Neural crest cell (in vitro differentiated cells): ENCODE results near the gene ZNF280C. TPM values are rescaled to one million over a fixed set of nuclear protein-coding genes. Genes with fewer than 3 reads are reported as not detected.

Experiments
- DNase-seq: peaks from one replicate; pipeline ENCODE4 v3.0.0; 2021; ENCODE audit warnings: low read depth, mixed read lengths, low spot score
- H3K27ac Mint-ChIP-seq: one replicate; pipeline ENCODE4 v1.8.0; 2021; ENCODE audit warnings: mild to moderate bottlenecking, mixed read lengths; ENCODE audit not compliant: unreplicated experiment
- H3K27me3 Mint-ChIP-seq: 2 replicates; pipeline ENCODE4 v1.8.0; 2021; ENCODE audit warnings: low read depth, mild to moderate bottlenecking, mixed read lengths
- H3K36me3 Mint-ChIP-seq: 2 replicates; pipeline ENCODE4 v1.8.0; 2021; ENCODE audit warnings: low read depth, mild to moderate bottlenecking, mixed read lengths
- H3K4me1 Mint-ChIP-seq: 2 replicates; pipeline ENCODE4 v1.8.0; 2021; ENCODE audit warnings: mixed read lengths
- H3K4me3 Mint-ChIP-seq: one replicate; pipeline ENCODE4 v1.8.0; 2021; ENCODE audit warnings: mild to moderate bottlenecking, mixed read lengths
- H3K9me3 Mint-ChIP-seq: 2 replicates; pipeline ENCODE4 v1.8.0; 2021; ENCODE audit warnings: mixed read lengths
- total RNA-seq: library from RNA; stranded (reverse); gene quantifications from 2 replicates; pipeline ENCODE4 v1.2.1, GENCODE V29; 2021
- TF ChIP-seq, protein P1 (sequence below): fragments of 200-600 bp; sonication (generic); conservative IDR thresholded peaks from 2 replicates; pipeline ENCODE4 v1.5.0; 2021; ENCODE audit warnings: antibody characterized with exemption, mild to moderate bottlenecking

ZNF280C gene
- total RNA-seq, 1 donor from 2014 or later = 21.8 TPM

DNA sequence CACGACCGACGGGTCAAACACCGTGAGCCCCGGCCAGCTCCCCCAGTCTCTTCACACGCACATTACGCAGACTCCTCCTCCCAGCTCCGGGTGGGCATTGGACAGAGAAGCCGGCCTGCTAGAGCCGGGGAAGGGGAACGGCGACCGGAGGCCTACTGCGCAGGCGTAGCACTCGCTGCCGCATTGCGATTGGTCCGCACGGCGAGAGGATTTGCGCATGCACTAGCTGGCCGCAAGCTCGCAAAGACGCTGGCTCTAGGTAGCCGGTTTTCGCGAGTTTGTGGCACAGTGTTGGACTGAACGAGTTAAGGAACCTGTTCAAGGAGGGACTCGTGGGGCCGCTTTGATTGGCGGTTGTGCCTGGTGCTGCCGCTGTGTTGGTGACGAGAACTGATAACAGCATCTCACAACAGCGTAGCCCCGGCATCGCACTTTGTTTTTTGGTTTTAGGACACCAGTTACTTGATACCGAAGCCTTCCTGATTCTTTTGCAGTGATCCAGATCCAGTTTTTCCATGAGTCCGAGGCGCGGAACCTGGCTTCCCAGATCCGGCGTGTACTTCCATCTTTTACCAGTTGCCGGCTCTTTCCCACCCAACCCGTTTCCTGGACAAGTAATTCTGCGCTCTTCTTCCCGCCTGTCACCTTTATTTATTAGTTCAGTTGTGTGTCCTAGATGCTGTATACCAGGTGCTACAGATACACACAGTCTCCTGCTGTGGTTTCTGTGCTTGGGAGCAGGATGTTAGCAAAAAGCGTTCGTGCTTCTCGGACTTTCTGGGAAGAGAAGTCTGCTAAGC lies 102.8 kb downstream of the ZNF280C start, which contains the start of gene AIFM1:
Gene AIFM1 (minus strand): TSS at position 139 of the 800 bp plus-strand sequence. CDS start 185 bp downstream, outside the sequence.
- H3K36me3 Mint-ChIP-seq = peaks cover 2% of the 10 kb centered on the region
- peak within 1 kb of the TSS; percentile 96 for H3K27ac Mint-ChIP-seq
- DNase-seq = peak; percentile 78
- no peaks in the 10 kb centered on the region for H3K27me3 Mint-ChIP-seq
- H3K4me3 Mint-ChIP-seq = peak within 1 kb of the TSS; percentile 91
- TF ChIP-seq, protein P1, sequence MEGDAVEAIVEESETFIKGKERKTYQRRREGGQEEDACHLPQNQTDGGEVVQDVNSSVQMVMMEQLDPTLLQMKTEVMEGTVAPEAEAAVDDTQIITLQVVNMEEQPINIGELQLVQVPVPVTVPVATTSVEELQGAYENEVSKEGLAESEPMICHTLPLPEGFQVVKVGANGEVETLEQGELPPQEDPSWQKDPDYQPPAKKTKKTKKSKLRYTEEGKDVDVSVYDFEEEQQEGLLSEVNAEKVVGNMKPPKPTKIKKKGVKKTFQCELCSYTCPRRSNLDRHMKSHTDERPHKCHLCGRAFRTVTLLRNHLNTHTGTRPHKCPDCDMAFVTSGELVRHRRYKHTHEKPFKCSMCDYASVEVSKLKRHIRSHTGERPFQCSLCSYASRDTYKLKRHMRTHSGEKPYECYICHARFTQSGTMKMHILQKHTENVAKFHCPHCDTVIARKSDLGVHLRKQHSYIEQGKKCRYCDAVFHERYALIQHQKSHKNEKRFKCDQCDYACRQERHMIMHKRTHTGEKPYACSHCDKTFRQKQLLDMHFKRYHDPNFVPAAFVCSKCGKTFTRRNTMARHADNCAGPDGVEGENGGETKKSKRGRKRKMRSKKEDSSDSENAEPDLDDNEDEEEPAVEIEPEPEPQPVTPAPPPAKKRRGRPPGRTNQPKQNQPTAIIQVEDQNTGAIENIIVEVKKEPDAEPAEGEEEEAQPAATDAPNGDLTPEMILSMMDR = no peak
- H3K4me1 Mint-ChIP-seq = peaks cover 33% of the 10 kb centered on the region
- no peaks in the 10 kb centered on the region for H3K9me3 Mint-ChIP-seq

DNA sequence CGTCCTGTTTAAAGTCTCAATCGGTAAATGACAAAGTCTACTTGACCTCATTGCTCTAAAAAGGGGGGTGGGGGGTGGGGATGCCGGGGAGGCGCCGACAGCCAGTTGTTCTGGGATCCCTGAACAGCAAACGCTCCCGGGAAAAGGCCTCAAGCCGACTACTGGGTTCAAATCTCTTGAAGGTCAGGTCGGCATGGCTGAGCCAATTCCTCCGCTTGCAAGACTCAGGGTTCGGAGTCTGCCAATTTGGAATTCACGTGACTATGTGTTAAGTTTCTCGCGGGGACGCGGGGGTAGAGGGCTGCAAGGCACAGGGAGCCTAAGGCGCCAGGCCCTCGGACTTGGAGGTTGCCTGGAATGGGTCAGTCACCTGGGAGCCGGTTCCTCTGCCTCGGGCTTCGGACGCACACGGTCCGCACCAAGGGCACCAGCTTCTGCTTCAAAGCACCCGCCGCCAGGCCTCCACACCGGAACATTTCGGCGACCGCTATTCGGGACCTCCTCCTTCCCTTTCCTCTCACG lies 103.5 kb downstream of the ZNF280C start:
- TF ChIP-seq, protein P1 = no peak
- H3K9me3 Mint-ChIP-seq = no peaks in the 10 kb centered on the region
- peak overlapping the region; percentile 91 for H3K4me3 Mint-ChIP-seq
- H3K36me3 Mint-ChIP-seq = peaks cover 3% of the 10 kb centered on the region
- peaks cover 27% of the 10 kb centered on the region for H3K4me1 Mint-ChIP-seq
- no peaks in the 10 kb centered on the region for H3K27me3 Mint-ChIP-seq
- H3K27ac Mint-ChIP-seq = peak overlapping the region; percentile 79
- DNase-seq = no peak

DNA sequence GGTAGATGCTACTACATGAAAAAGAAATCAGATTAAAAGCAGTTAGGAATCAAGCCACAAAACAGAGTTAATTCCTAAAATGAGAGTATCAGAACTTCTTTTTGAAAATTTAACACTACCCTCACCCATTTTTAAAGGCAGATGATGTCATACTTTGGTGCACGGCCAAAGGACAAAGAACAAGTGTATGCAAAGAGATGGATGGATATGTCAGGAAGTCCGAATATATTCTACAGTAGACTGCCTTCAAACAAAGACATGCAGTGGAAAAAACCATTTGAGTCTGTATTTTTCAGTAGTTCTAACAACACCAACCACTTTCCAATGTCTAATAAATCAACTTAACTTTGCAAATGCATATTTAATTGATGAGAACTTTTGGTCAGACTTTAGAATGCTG lies 105.3 kb downstream of the ZNF280C start:
- H3K9me3 Mint-ChIP-seq = no peaks in the 10 kb centered on the region
- H3K4me3 Mint-ChIP-seq = peak overlapping the region; percentile 78

DNA sequence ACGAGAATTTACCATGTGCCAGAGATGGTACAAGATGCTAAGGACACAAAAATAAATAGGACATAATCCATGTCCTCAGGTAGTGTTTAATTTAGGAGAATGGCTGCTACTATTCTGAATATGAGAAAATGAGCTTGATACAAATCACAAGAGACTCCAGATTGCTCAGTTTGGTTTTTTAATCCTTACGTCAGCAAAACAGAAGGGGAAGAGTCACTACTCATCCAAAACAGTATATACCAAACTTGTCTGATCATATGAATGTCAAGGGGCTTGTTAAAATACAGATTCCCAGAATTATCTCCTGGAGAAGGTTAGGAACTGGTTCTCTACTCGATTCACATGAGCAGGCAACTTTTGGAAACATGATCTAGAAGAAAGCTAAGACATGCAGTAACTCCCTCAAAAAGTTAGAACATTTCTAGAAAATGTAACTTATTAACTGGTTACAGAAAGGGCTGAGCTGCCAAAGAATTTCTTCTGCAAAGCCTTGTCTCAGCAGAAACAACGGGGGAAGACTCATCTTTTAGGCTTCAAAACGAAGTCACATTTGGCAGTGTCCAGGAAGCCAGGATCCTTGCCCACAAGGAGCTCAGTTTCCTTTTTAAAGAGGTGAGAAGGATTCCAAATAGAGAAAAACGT lies 106.5 kb downstream of the ZNF280C start:
- Mint-ChIP-seq H3K27me3 (no peaks in the 10 kb centered on the region), H3K36me3 (peaks cover 3% of the 10 kb centered on the region), H3K4me3 (peak overlapping the region; percentile 20), H3K9me3 (no peaks in the 10 kb centered on the region), H3K27ac (no peak overlapping the region), H3K4me1 (peaks cover 24% of the 10 kb centered on the region)
- TF ChIP-seq, protein P1 = no peak
- no peak for DNase-seq

More for the DNA sequence above, 105.3 kb downstream of the ZNF280C start:
- TF ChIP-seq, protein P1 = no peak
- H3K27ac Mint-ChIP-seq = no peak overlapping the region
- DNase-seq = no peak
- no peaks in the 10 kb centered on the region for H3K27me3 Mint-ChIP-seq
- H3K4me1 Mint-ChIP-seq = peaks cover 24% of the 10 kb centered on the region
- peaks cover 5% of the 10 kb centered on the region for H3K36me3 Mint-ChIP-seq

DNA sequence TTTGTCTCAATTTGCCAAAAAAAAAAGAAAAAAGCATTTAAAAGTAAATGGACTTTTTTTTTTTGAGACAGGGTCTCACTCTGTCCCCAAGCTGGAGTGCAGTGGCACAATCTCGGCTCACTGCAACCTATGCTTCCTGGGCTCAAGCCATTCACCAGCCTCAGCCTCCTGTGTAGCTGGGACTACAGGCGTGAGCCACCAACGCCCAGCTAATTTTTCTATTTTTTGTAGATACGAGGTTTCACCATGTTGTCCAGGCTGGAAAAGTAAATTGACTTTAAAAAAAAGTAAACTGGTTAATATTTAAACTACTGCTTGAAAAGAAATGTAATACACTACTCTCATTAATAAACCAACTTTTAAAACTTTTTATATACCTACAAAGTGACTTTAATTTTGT lies 108.9 kb downstream of the ZNF280C start:
- TF ChIP-seq, protein P1 = no peak
- Mint-ChIP-seq H3K9me3 (no peaks in the 10 kb centered on the region), H3K36me3 (peaks cover 3% of the 10 kb centered on the region), H3K27me3 (no peaks in the 10 kb centered on the region), H3K27ac (no peak overlapping the region), H3K4me3 (no peak overlapping the region), H3K4me1 (peaks cover 15% of the 10 kb centered on the region)
- DNase-seq = no peak
